IMR-90 (cell line): ENCODE results near the gene BLTP3A. TPM values are rescaled to one million over a fixed set of nuclear protein-coding genes. Genes with fewer than 3 reads are reported as not detected.

Source experiments
- ATAC-seq: fragments of 200-7000 bp; cut with Tn5 transposase; 2 replicates; pipeline ENCODE4 v1.9.1; 2020; ENCODE audit warnings: low read depth, mild to moderate bottlenecking, moderate library complexity
- BruUV-seq: library from RNA; stranded (reverse); fragments of 400-500 nt; replicated peaks from 2 replicates; lab custom pipeline; 2021; lab: Mats Ljungman, UMichigan
- CTCF ChIA-PET: fragments of 300-600 bp; formaldehyde crosslinking; extraction: SDS; loops from one replicate; lab custom pipeline; 2021; ENCODE audit warnings: antibody characterized with exemption; lab: Yijun Ruan, JAX
- POLR2A ChIA-PET: fragments of 300-600 bp; sonication (Branson Sonifier 250); formaldehyde crosslinking; loops from one replicate; lab custom pipeline; 2022; ENCODE audit warnings: antibody characterized with exemption; ENCODE audit not compliant: unreplicated experiment; lab: Charles Lee
- DNase-seq: peaks from one replicate; pipeline ENCODE4 v3.0.0; 2013
- H2AFZ ChIP-seq: replicated peaks from 2 replicates; pipeline ENCODE3; 2013; ENCODE audit warnings: low read length, mild to moderate bottlenecking; ENCODE audit not compliant: poor library complexity
- H2AK5ac ChIP-seq: 2 replicates; pipeline ENCODE4 v1.6.1; 2013; ENCODE audit warnings: low read depth, low read length, inconsistent platforms
- H2AK9ac ChIP-seq: replicated peaks from 2 replicates; pipeline ENCODE3; 2013; ENCODE audit warnings: mild to moderate bottlenecking, low read depth, low read length, moderate library complexity; ENCODE audit not compliant: poor library complexity
- H2BK120ac ChIP-seq: 2 replicates; pipeline ENCODE4 v1.6.1; 2013; ENCODE audit warnings: low read depth, low read length, inconsistent platforms
- H2BK15ac ChIP-seq: 3 replicates; pipeline ENCODE4 v1.6.1; 2013; ENCODE audit warnings: low read depth, low read length, inconsistent platforms
- H2BK20ac ChIP-seq: 2 replicates; pipeline ENCODE4 v1.6.1; 2013; ENCODE audit warnings: low read depth, mild to moderate bottlenecking, inconsistent platforms, low read length, moderate library complexity
- H2BK5ac ChIP-seq: 2 replicates; pipeline ENCODE4 v1.6.1; 2013; ENCODE audit warnings: mild to moderate bottlenecking, low read depth, low read length, inconsistent platforms; ENCODE audit not compliant: poor library complexity, severe bottlenecking
- H3K14ac ChIP-seq: replicated peaks from 2 replicates; pipeline ENCODE4 v1.6.1; 2013; ENCODE audit warnings: low read depth, low read length, inconsistent platforms
- H3K18ac ChIP-seq: 2 replicates; pipeline ENCODE4 v1.6.1; 2013; ENCODE audit warnings: low read depth, low read length, control low read depth
- H3K23ac ChIP-seq: 2 replicates; pipeline ENCODE4 v1.6.1; 2013; ENCODE audit warnings: low read depth, low read length, inconsistent platforms
- H3K27ac ChIP-seq: 2 replicates; pipeline ENCODE4 v1.5.1; 2013; ENCODE audit warnings: mild to moderate bottlenecking, control low read depth, low read length; ENCODE audit not compliant: insufficient read depth
- H3K27me3 ChIP-seq: 2 replicates; pipeline ENCODE4 v1.6.1; 2013; ENCODE audit warnings: low read length; ENCODE audit not compliant: control insufficient read depth, insufficient read depth
- H3K36me3 ChIP-seq: 2 replicates; pipeline ENCODE4 v1.6.1; 2013; ENCODE audit warnings: low read length, mixed read lengths; ENCODE audit not compliant: control insufficient read depth, insufficient read depth
- H3K4ac ChIP-seq: 2 replicates; pipeline ENCODE4 v1.6.1; 2013; ENCODE audit warnings: low read depth, low read length, inconsistent platforms
- H3K4me1 ChIP-seq: 2 replicates; pipeline ENCODE4 v1.6.1; 2013; ENCODE audit warnings: low read length, mixed read lengths; ENCODE audit not compliant: control insufficient read depth, insufficient read depth
- H3K4me2 ChIP-seq: 2 replicates; pipeline ENCODE4 v1.6.1; 2013; ENCODE audit warnings: low read depth, mild to moderate bottlenecking, control low read depth, low read length, moderate library complexity
- H3K4me3 ChIP-seq: 2 replicates; pipeline ENCODE4 v1.5.1; 2013; ENCODE audit warnings: low read depth, mild to moderate bottlenecking, control low read depth, low read length, moderate library complexity; ENCODE audit not compliant: insufficient read depth
- H3K56ac ChIP-seq: 2 replicates; pipeline ENCODE4 v1.6.1; 2013; ENCODE audit warnings: low read length, inconsistent platforms; ENCODE audit not compliant: insufficient read depth; ENCODE audit errors: extremely low read depth
- H3K79me1 ChIP-seq, 2 experiments: 2 replicates each; pipeline ENCODE4 v1.6.1; 2013; ENCODE audit warnings: low read length in 2 of 2, inconsistent platforms in 1 of 2, low read depth in 1 of 2
- H3K9ac ChIP-seq: 2 replicates; pipeline ENCODE4 v1.6.1; 2013; ENCODE audit warnings: low read depth, low read length, control low read depth
- H3K9me1 ChIP-seq: 2 replicates; pipeline ENCODE4 v1.6.1; 2013; ENCODE audit warnings: low read length, inconsistent platforms; ENCODE audit not compliant: insufficient read depth
- H3K9me3 ChIP-seq: 2 replicates; pipeline ENCODE4 v1.6.1; 2013; ENCODE audit warnings: low read length; ENCODE audit not compliant: control insufficient read depth, insufficient read depth
- H4K20me1 ChIP-seq: 2 replicates; pipeline ENCODE4 v1.6.1; 2013; ENCODE audit warnings: low read length, inconsistent platforms; ENCODE audit not compliant: insufficient read depth
- H4K5ac ChIP-seq: 2 replicates; pipeline ENCODE4 v1.6.1; 2013; ENCODE audit warnings: mild to moderate bottlenecking, low read depth, low read length, control low read depth
- H4K8ac ChIP-seq, 2 experiments: 2 replicates each; pipeline ENCODE4 v1.6.1; 2013; ENCODE audit warnings: low read depth in 2 of 2, low read length in 2 of 2, control low read depth in 1 of 2, inconsistent platforms in 1 of 2
- H4K91ac ChIP-seq: 2 replicates; pipeline ENCODE4 v1.6.1; 2013; ENCODE audit warnings: low read depth, low read length, inconsistent platforms; ENCODE audit not compliant: insufficient read depth
- CEBPB ChIP-seq: IDR thresholded peaks from 2 replicates; pipeline ENCODE4 v1.6.1; 2012; ENCODE audit warnings: low read depth, low read length, improper control_type of control experiment
- FOS ChIP-seq: fragments of 150-350 bp; IDR thresholded peaks from 2 replicates; pipeline ENCODE4 v1.6.1; 2016; ENCODE audit warnings: low read depth, low read length
- MXI1 ChIP-seq: IDR thresholded peaks from 2 replicates; pipeline ENCODE4 v1.6.1; 2012; ENCODE audit warnings: low read depth, mild to moderate bottlenecking, low read length, moderate library complexity, borderline replicate concordance
- NFE2L2 ChIP-seq: fragments of 150-350 bp; IDR thresholded peaks from 2 replicates; pipeline ENCODE4 v1.6.1; 2016; ENCODE audit warnings: low read depth, mild to moderate bottlenecking, low read length
- RCOR1 ChIP-seq: IDR thresholded peaks from 2 replicates; pipeline ENCODE4 v1.6.1; 2012; ENCODE audit warnings: mild to moderate bottlenecking, low read length, improper control_type of control experiment; ENCODE audit not compliant: insufficient replicate concordance
- WGBS, 2 experiments: methylation state at CpG; one replicate each; pipeline versions ENCODE4 v1.1.5 to v1.1.7; 2013; ENCODE audit warnings: missing lambda C conversion rate in 2 of 2; ENCODE audit not compliant: insufficient read length in 1 of 2; ENCODE audit errors: extremely low coverage in 2 of 2; 5-methylcytosine and 5-hydroxymethylcytosine counted together
- dilution Hi-C: fragments of 300-500 bp; cut with HindIII; formaldehyde crosslinking; loops from one replicate; pipeline ENCODE4 v1.14.3; 2018; ENCODE audit warnings: low sequenced_read_pairs; ENCODE audit not compliant: unreplicated experiment
- in situ Hi-C: fragments of 300-500 bp; cut with MboI; formaldehyde crosslinking; loops from 3 replicates; pipeline ENCODE4 v1.14.3; 2019; ENCODE audit warnings: low sequenced_read_pairs, inconsistent platforms, mixed read lengths
- intact Hi-C: fragments of 100-400 bp; cut with micrococcal nuclease; formaldehyde crosslinking; loops from 2 replicates; pipeline ENCODE4 v1.10.0; 2022
- polyA plus RNA-seq, 3 experiments: library from polyadenylated mRNA; depleted of rRNA; stranded (reverse); fragments of >200 nt; gene quantifications; 2 replicates each; pipeline ENCODE4 v1.2.3, GENCODE V29; 2012; ENCODE audit warnings: low replicate concordance in 1 of 3
- total RNA-seq: library from RNA; depleted of rRNA; stranded (reverse); fragments of >200 nt; gene quantifications from 2 replicates; pipeline ENCODE4 v1.2.3, GENCODE V29; 2012
- TF ChIP-seq, protein P1 (sequence below): conservative IDR thresholded peaks from 2 replicates; pipeline ENCODE4 v1.5.1; 2012; ENCODE audit warnings: mild to moderate bottlenecking, low read depth, low read length, improper control_type of control experiment
- TF ChIP-seq, protein P2 (sequence below): fragments of 150-350 bp; IDR thresholded peaks from 2 replicates; pipeline ENCODE4 v1.6.1; 2016; ENCODE audit warnings: low read depth, mild to moderate bottlenecking, low read length, moderate library complexity, borderline replicate concordance

The BLTP3A gene
- total and polyA plus RNA-seq, 2 of the 4 experiments (the other 2 are of a cell fraction) = 3.0 to 4.7 TPM

DNA sequence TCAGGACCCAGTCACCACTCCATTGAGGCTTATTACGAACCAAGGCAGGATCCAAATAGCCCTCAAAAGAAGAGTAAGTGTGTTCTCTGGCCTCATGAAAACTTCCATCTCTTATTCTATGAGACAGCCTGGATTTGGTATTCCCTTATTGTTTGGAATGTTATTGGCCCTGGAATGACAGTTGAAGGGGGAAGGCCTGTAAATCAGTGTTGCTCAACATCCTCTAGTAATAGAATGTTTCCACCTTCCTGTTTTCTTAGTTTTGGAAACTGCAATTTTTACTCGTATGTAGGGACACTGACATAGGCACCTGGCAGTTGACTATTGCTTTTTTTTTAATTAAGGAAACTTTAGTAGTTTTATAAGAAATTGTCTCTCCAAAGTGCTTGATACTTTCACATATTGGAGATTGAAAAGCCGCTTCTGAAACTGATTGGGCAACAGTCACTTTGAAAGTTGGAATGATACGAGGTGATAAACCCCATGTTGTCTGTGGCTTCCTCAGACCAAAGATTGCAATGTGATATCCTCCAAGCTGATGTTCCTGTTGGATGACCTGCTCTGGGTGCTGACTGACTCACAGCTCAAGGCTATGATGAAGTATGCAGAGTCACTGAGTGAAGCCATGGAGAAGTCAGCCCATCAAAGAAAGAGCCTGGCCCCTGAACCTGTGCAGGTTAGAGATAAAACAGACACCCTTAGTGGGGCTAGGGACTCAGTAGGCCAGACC is 43.1 kb downstream of the BLTP3A start:
- H3K4me3 ChIP-seq = no peak overlapping the region
- no peak overlapping the region for H3K14ac ChIP-seq
- no peak overlapping the region for H2AK9ac ChIP-seq
- H4K20me1 ChIP-seq = no peaks in the 10 kb centered on the region
- no peak overlapping the region for H2BK20ac ChIP-seq
- H3K4ac ChIP-seq = no peak overlapping the region
- no peak overlapping the region for H4K91ac ChIP-seq
- no peaks in the 10 kb centered on the region for H3K79me1 ChIP-seq
- ATAC-seq = peak; percentile 80
- no peak overlapping the region for H2AFZ ChIP-seq
- H2AK5ac ChIP-seq = no peak overlapping the region
- H2BK120ac ChIP-seq = no peak overlapping the region
- no peak overlapping the region for H3K27ac ChIP-seq
- H3K56ac ChIP-seq = no peak overlapping the region
- H3K9me3 ChIP-seq = no peaks in the 10 kb centered on the region
- H2BK5ac ChIP-seq = no peak overlapping the region
- dilution Hi-C loops (no loop called here), intact Hi-C loops (no loop called here), in situ Hi-C loops (no loop called here)
- H3K9ac ChIP-seq = no peak overlapping the region
- no peaks in the 10 kb centered on the region; the same call in 1 of the 2 replicates for H3K9me1 ChIP-seq
- DNase-seq = peak; percentile 72
- no peak overlapping the region for H2BK15ac ChIP-seq
- H3K18ac ChIP-seq = no peak overlapping the region
- H3K4me2 ChIP-seq = no peak overlapping the region
- ChIA-PET CTCF (no interaction called here), POLR2A (no interaction called here)
- H3K4me1 ChIP-seq = no peaks in the 10 kb centered on the region; the same call in 1 of the 2 replicates
- H3K27me3 ChIP-seq = no peaks in the 10 kb centered on the region
- 94% methylated on average over 2 of the region's 4 CpGs; no CpG with 5 or more reads in 1 of the 2 experiments for WGBS, 2 experiments
- no peak overlapping the region for H4K5ac ChIP-seq
- BruUV-seq = no TSS peak
- TF ChIP-seq RCOR1 (no peak), CEBPB (peak; percentile 63; the same call in 1 of the 2 replicates), MXI1 (no peak), NFE2L2 (no peak), FOS (no peak)
- TF ChIP-seq, protein P1, sequence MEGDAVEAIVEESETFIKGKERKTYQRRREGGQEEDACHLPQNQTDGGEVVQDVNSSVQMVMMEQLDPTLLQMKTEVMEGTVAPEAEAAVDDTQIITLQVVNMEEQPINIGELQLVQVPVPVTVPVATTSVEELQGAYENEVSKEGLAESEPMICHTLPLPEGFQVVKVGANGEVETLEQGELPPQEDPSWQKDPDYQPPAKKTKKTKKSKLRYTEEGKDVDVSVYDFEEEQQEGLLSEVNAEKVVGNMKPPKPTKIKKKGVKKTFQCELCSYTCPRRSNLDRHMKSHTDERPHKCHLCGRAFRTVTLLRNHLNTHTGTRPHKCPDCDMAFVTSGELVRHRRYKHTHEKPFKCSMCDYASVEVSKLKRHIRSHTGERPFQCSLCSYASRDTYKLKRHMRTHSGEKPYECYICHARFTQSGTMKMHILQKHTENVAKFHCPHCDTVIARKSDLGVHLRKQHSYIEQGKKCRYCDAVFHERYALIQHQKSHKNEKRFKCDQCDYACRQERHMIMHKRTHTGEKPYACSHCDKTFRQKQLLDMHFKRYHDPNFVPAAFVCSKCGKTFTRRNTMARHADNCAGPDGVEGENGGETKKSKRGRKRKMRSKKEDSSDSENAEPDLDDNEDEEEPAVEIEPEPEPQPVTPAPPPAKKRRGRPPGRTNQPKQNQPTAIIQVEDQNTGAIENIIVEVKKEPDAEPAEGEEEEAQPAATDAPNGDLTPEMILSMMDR = no peak
- TF ChIP-seq, protein P2, sequence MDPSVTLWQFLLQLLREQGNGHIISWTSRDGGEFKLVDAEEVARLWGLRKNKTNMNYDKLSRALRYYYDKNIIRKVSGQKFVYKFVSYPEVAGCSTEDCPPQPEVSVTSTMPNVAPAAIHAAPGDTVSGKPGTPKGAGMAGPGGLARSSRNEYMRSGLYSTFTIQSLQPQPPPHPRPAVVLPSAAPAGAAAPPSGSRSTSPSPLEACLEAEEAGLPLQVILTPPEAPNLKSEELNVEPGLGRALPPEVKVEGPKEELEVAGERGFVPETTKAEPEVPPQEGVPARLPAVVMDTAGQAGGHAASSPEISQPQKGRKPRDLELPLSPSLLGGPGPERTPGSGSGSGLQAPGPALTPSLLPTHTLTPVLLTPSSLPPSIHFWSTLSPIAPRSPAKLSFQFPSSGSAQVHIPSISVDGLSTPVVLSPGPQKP = no peak
- H4K8ac ChIP-seq = no peak overlapping the region
- H3K36me3 ChIP-seq = peaks cover 6% of the 10 kb centered on the region
- H3K23ac ChIP-seq = no peak overlapping the region
